Stimulated activated CD4-positive, alpha-beta T cell treated with anti-CD3 and anti-CD28 coated beads, Interleukin-2, amount 100 ng/mL, for 4 hours (primary cell): Measurements from ENCODE around the gene LRFN2.

Source experiments
- DNase-seq: peaks from one replicate; pipeline ENCODE4 v3.0.0-alpha.2; 2020; ENCODE audit warnings: low read depth

The LRFN2 gene

GRCh38 chr6:40398810-40399477 is 188.2 kb downstream of the LRFN2 start:
- no peak for DNase-seq

- no peak for DNase-seq
Observed at GRCh38 chr6:40398034-40398691, 189.0 kb downstream of the LRFN2 start.

- DNase-seq: no peak
Observed at GRCh38 chr6:40397287-40398033, 189.7 kb downstream of the LRFN2 start.

GRCh38 chr6:40395698-40396076 is 191.5 kb downstream of the LRFN2 start:
- no peak for DNase-seq

- DNase-seq: no peak
Observed at GRCh38 chr6:40395066-40395697, 192.0 kb downstream of the LRFN2 start.

- no peak for DNase-seq
Observed at GRCh38 chr6:40394381-40394780, 192.8 kb downstream of the LRFN2 start.

GRCh38 chr6:40393641-40394040 is 193.5 kb downstream of the LRFN2 start:
- no peak for DNase-seq

- DNase-seq: no peak
Observed at GRCh38 chr6:40392589-40392988, 194.6 kb downstream of the LRFN2 start.

- no peak for DNase-seq
Observed at GRCh38 chr6:40391851-40392517, 195.2 kb downstream of the LRFN2 start.

- no peak for DNase-seq
Observed at GRCh38 chr6:40391086-40391485, 196.1 kb downstream of the LRFN2 start.

GRCh38 chr6:40390144-40390800 is 196.9 kb downstream of the LRFN2 start:
- no peak for DNase-seq

- no peak for DNase-seq
Observed at GRCh38 chr6:40389254-40389653, 197.9 kb downstream of the LRFN2 start.

GRCh38 chr6:40387871-40388264 is 199.3 kb downstream of the LRFN2 start:
- DNase-seq: no peak

GRCh38 chr6:40387127-40387870 is 199.9 kb downstream of the LRFN2 start:
- DNase-seq: no peak

- DNase-seq: no peak
Observed at GRCh38 chr6:40386200-40386599, 201.0 kb downstream of the LRFN2 start.

GRCh38 chr6:40383348-40384115 is 203.6 kb downstream of the LRFN2 start:
- DNase-seq: no peak

- DNase-seq: no peak
Observed at GRCh38 chr6:40380271-40380670, 206.9 kb downstream of the LRFN2 start.

- no peak for DNase-seq
Observed at GRCh38 chr6:40379811-40380210, 207.4 kb downstream of the LRFN2 start.

GRCh38 chr6:40378725-40379074 is 208.5 kb downstream of the LRFN2 start:
- no peak for DNase-seq

GRCh38 chr6:40378071-40378724 is 209.0 kb downstream of the LRFN2 start:
- DNase-seq: no peak
